GM12865 (cell line): ENCODE measurements around the gene IL18BP.

Source experiments
- DNase-seq: peaks from one replicate; pipeline ENCODE4 v3.0.0; 2010; ENCODE audit warnings: low read depth
- H3K4me3 ChIP-seq: 2 replicates; pipeline ENCODE4 v1.5.1; 2011; ENCODE audit warnings: mild to moderate bottlenecking, low read depth, low read length, control low read depth
- CTCF ChIP-seq: IDR thresholded peaks from 2 replicates; pipeline ENCODE4 v1.5.1; 2011; ENCODE audit warnings: low read length, control low read depth, low read depth, inconsistent platforms; ENCODE audit not compliant: insufficient read depth; ENCODE audit errors: missing control alignments

IL18BP gene

GRCh38 chr11:72018171-72018570 lies 19.5 kb downstream of the IL18BP start:
- no peak for TF ChIP-seq CTCF
- no peak for DNase-seq
- H3K4me3 ChIP-seq = no peak overlapping the region

GRCh38 chr11:72023335-72023734 lies 24.6 kb downstream of the IL18BP start:
- DNase-seq = no peak
- H3K4me3 ChIP-seq = no peak overlapping the region
- no peak for TF ChIP-seq CTCF

- H3K4me3 ChIP-seq = no peak overlapping the region
- no peak for TF ChIP-seq CTCF
- DNase-seq = no peak
Measured at GRCh38 chr11:72024069-72024754, 25.5 kb downstream of the IL18BP start.

- TF ChIP-seq CTCF = no peak
- no peak overlapping the region for H3K4me3 ChIP-seq
- no peak for DNase-seq
Measured at GRCh38 chr11:72026090-72026489, 27.4 kb downstream of the IL18BP start.

GRCh38 chr11:72030472-72031045 lies 31.9 kb downstream of the IL18BP start:
- DNase-seq = no peak
- TF ChIP-seq CTCF = no peak

GRCh38 chr11:72036687-72037086 lies 38.0 kb downstream of the IL18BP start:
- DNase-seq = no peak
- TF ChIP-seq CTCF = no peak
- H3K4me3 ChIP-seq = no peak overlapping the region

More at GRCh38 chr11:72030472-72031045, 31.9 kb downstream of the IL18BP start:
- no peak overlapping the region for H3K4me3 ChIP-seq

- DNase-seq = no peak
- H3K4me3 ChIP-seq = no peak overlapping the region
- no peak for TF ChIP-seq CTCF
Measured at GRCh38 chr11:72037554-72038311, 39.0 kb downstream of the IL18BP start.
